HG03103 (cell line): ENCODE data around the gene MXD3.
"Not testable (repeated sequence)": the region's sequence is repeated elsewhere in the genome, so short reads cannot be mapped to it uniquely, and the experiment has no call there.

Source experiments
- ATAC-seq: cut with Tn5 transposase; IDR thresholded peaks from one replicate; pipeline ENCODE4 v1.9.1; 2021; ENCODE audit warnings: low read depth; ENCODE audit not compliant: unreplicated experiment

The MXD3 gene

GRCh38 chr5:177344891-177345290 is 33.2 kb upstream of the MXD3 start:
- ATAC-seq: no peak

GRCh38 chr5:177343777-177344176 is 32.1 kb upstream of the MXD3 start:
- ATAC-seq: no peak

GRCh38 chr5:177343000-177343399 is 31.3 kb upstream of the MXD3 start:
- ATAC-seq: not testable (repeated sequence)

- no peak for ATAC-seq
Observed at GRCh38 chr5:177339107-177339638, 27.5 kb upstream of the MXD3 start.

DNA sequence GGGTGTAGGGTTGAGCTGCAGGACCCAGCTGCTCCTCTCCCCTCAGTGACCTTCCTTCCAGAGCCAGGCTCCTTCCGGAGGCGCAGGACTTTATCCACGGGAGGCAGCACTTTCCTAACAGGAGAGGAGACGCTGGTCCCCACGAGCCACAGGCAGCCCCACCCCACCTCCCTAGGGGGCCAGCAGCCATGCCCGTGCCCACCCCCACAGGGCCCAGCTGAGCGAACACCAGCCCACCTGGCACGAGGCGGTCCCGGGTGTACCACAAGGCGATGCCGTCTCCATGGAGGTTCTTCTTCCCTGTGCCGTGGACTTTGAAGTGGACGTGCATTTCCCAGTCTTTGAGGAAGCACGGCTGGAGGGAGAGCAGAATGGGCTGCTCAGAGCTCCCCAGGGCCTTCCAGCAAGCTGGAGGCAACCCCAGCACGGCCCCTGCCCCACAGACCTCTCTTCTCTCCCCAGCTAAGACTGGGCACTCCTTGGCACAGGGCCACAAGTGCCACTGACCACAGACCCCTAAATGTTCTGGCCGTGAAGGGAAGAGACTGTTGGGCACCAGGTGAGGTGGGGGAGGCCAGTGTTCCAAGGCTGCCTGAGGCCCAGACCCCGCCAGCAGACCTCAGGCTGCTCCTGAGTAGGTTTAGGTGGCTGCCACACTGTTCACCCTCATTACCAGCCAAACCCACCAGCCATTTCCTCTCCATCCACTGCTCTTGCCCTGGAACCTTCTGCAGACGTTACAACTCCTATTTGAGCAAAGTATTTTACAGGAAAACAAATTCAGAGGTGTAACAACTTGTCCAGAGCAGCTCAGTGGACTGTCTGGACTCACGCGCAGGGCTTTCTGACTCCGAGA is 26.8 kb upstream of the MXD3 start:
- no peak for ATAC-seq

DNA sequence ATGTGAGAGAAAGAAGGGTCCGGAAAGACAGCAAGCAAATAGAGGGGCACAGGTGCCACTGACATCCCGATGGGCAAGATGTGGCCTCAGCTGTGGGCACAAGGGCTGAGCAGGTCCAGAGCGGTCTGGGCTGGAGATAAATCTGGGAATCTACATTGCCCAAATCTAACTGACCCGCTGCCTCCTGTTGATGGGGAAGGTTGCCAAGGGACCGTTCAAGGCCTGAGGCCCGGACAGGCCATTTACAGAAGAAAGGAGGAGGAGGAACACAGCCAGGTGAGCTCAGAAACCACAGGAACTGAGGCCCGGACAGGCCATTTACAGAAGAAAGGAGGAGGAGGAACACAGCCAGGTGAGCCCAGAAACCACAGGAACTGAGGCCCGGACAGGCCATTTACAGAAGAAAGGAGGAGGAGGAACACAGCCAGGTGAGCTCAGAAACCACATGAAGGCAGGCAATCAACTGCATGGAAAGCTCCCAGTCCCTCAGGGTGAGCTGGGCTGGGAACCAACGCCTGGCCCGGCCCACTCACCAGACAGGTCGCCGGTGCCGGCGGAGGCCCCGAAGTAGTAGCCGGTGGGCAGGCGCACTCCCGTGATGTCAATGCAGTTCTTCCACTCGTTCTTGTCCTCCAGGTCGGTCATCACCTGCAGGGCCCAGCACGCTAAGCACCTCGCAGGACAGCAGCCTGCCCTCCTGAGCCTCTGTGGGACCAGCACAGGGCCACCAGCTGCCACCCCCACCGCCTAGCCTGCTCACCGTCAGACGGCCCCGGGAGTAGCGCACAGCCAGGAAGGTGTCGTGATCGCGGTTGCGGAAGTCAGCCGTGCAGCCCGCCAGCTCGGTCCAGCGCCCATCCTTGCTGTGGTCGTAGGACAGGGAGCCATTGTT is 25.2 kb upstream of the MXD3 start:
- ATAC-seq: no peak

- ATAC-seq: no peak
Observed at GRCh38 chr5:177336112-177336511, 24.4 kb upstream of the MXD3 start.

DNA sequence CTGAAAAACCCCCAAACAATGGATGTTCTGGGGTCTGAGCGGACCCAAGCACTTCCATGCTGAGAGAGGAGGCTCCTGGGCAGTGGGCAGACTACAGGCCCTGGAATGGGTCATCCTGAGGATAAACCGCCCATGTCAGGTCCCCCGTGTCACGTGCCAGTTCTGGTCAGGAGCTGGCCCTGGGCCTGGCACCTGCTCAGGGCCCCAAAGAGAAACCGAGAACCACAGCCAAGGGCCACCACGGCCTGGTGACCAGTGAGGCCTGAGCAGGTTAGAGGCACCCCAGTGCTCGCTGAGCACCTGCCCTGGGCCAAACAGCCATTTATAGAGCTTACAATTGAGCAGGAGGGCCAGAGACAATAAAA is 24.0 kb upstream of the MXD3 start:
- no peak for ATAC-seq

GRCh38 chr5:177334781-177335700 is 23.3 kb upstream of the MXD3 start:
- no peak for ATAC-seq

DNA sequence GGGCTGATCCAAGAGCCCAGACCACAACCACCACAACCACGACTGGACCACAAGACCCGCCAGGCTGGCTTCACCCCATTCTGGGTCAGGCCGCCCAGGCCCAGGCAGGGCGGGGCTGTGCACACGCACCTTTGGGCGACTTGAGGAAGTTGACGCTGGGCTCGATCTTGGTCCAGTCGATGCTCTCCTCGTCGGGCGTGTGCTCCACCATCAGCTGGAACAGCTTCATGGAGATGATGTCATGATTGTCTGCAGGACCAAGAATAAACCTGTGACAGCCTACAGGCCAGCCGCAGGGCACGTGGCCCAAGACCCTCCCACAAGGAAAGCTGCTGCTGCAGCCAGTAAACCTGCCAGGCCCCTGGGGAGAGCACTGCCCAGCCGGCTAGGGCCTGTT is 22.5 kb upstream of the MXD3 start:
- no peak for ATAC-seq

DNA sequence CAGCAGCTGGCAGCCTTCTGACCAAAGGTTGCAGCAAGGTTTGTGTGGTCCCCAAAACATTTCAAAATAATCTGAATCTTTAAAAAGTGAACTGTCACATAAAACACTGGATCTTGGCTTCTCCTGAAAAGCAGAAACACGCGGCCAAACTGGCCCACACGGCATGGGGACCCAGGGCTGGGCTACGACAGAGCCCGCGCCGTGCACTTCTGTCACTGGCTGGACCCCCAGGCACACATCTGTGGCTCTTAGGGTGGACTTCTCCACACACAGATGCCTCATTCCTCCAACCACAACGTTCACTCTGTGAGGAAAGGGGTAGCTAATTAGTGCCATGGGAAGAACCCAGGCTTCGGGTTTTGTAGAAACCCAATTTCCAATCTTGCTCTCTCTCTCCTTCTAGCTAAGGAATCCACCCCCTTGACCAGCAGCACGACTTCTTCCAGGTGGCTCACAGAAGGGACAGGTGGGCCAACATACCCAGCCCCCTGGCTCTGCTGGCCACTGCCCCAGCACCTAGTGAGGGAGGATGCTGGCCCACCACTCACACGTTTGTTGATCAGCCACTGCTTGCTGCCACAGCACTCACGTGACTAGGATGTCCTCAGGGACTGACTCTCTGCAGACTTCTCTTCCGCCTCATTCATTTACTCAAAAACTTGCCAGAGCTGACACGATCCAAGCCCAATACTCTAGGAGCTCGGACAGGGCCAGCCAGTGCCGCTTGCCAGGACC is 21.9 kb upstream of the MXD3 start:
- no peak for ATAC-seq

- ATAC-seq: no peak
Observed at GRCh38 chr5:177332896-177333260, 21.2 kb upstream of the MXD3 start.

GRCh38 chr5:177332031-177332895 is 20.6 kb upstream of the MXD3 start:
- no peak for ATAC-seq

GRCh38 chr5:177330991-177331842 is 19.5 kb upstream of the MXD3 start:
- ATAC-seq: no peak

- ATAC-seq: no peak
Observed at GRCh38 chr5:177329883-177330282, 18.2 kb upstream of the MXD3 start.

- ATAC-seq: no peak
Observed at GRCh38 chr5:177328545-177329231, 17.0 kb upstream of the MXD3 start.
